ENCODE data around the gene ATP10B. TPM values are rescaled to one million over a fixed set of nuclear protein-coding genes. Genes with fewer than 3 reads are reported as not detected.

ATP10B gene
- total RNA-seq, 1 experiment from 2014 or later: not detected

DNA sequence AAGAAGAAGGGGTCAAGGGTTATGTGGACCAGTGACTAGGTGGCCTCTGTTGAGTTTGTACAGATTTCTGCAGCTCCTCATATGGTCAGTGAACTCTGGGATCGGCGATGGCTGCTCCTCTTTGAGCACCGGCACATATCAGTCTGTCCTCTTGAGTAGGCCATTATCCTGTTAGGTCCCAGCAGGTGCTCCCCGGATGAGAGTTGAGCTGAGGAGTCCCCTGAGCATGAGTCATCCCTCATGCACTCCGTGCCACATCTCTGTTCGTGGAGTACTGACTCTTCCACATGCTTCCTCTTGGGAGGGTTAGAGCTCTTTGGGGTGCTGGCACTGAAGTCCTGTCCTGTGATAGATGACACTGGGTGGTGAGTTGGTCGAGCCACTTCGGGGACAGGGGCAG lies 286.6 kb downstream of the ATP10B start:
- no peaks in the 10 kb centered on the region for H3K9me3 ChIP-seq (ENCODE audit: control insufficient read depth, insufficient read depth, low read depth, low read length)
- in situ Hi-C loops (cut with HindIII; ENCODE audit: low pct_unique_long_range_greater_than_20kb, low sequenced_read_pairs) (no loop called here), intact Hi-C loops (cut with micrococcal nuclease; ENCODE audit: unreplicated experiment) (no loop called here)
- H3K36me3 ChIP-seq (ENCODE audit: control insufficient read depth, insufficient read depth, low read length): no peaks in the 10 kb centered on the region
- BruUV-seq (replicated peaks): no TSS peak
- no peak overlapping the region for H3K27ac ChIP-seq (ENCODE audit: low read length)
- ChIA-PET CTCF (no interaction called here), POLR2A (no interaction called here)
- ATAC-seq (no peak), DNase-seq (ENCODE audit: low read depth, low spot score) (no peak)
- TF ChIP-seq POLR2AphosphoS5 (IDR thresholded peaks at IDR 0.05; ENCODE audit: low read depth, low read length): no peak
- no peak for TF ChIP-seq SIN3A (IDR thresholded peaks at IDR 0.05; ENCODE audit: borderline replicate concordance, insufficient read depth, low read depth, low read length)
- TF ChIP-seq, protein P1, sequence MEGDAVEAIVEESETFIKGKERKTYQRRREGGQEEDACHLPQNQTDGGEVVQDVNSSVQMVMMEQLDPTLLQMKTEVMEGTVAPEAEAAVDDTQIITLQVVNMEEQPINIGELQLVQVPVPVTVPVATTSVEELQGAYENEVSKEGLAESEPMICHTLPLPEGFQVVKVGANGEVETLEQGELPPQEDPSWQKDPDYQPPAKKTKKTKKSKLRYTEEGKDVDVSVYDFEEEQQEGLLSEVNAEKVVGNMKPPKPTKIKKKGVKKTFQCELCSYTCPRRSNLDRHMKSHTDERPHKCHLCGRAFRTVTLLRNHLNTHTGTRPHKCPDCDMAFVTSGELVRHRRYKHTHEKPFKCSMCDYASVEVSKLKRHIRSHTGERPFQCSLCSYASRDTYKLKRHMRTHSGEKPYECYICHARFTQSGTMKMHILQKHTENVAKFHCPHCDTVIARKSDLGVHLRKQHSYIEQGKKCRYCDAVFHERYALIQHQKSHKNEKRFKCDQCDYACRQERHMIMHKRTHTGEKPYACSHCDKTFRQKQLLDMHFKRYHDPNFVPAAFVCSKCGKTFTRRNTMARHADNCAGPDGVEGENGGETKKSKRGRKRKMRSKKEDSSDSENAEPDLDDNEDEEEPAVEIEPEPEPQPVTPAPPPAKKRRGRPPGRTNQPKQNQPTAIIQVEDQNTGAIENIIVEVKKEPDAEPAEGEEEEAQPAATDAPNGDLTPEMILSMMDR (IDR thresholded peaks at IDR 0.05): no peak
- no peak for TF ChIP-seq TCF7L2 (IDR thresholded peaks at IDR 0.05; ENCODE audit: low read depth, low read length)
- TF ChIP-seq, protein P2, sequence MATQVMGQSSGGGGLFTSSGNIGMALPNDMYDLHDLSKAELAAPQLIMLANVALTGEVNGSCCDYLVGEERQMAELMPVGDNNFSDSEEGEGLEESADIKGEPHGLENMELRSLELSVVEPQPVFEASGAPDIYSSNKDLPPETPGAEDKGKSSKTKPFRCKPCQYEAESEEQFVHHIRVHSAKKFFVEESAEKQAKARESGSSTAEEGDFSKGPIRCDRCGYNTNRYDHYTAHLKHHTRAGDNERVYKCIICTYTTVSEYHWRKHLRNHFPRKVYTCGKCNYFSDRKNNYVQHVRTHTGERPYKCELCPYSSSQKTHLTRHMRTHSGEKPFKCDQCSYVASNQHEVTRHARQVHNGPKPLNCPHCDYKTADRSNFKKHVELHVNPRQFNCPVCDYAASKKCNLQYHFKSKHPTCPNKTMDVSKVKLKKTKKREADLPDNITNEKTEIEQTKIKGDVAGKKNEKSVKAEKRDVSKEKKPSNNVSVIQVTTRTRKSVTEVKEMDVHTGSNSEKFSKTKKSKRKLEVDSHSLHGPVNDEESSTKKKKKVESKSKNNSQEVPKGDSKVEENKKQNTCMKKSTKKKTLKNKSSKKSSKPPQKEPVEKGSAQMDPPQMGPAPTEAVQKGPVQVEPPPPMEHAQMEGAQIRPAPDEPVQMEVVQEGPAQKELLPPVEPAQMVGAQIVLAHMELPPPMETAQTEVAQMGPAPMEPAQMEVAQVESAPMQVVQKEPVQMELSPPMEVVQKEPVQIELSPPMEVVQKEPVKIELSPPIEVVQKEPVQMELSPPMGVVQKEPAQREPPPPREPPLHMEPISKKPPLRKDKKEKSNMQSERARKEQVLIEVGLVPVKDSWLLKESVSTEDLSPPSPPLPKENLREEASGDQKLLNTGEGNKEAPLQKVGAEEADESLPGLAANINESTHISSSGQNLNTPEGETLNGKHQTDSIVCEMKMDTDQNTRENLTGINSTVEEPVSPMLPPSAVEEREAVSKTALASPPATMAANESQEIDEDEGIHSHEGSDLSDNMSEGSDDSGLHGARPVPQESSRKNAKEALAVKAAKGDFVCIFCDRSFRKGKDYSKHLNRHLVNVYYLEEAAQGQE (IDR thresholded peaks at IDR 0.05; ENCODE audit: insufficient read depth in 1 of 2, low read depth in 2 of 2, low read length in 1 of 2): no peak
- H3K4me1 ChIP-seq (ENCODE audit: control insufficient read depth, insufficient read depth, low read length): no peaks in the 10 kb centered on the region
- no peaks in the 10 kb centered on the region for H3K27me3 ChIP-seq (ENCODE audit: control insufficient read depth, insufficient read depth, low read length)
- H3K4me3 ChIP-seq (ENCODE audit: low read depth in 2 of 2, low read length in 2 of 2): no peak overlapping the region

DNA sequence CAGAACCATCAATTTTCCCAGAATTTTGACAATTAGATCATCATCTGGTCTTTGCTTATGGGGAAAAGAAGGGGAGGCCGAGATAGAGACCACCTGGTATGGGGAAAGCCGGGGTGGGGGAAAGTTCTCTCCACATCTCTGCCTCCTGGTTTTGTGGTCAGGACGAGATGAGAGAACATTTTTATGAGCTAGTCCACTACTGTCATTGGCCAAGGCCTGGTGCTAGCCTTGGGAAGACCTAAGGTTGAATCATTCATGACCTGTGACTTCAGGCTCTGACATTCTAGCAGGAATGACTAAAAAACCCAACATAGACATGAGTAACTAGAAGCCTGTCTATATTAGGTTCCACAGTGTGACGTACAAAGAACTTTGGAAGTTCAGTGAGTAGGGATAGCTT lies 295.2 kb downstream of the ATP10B start:
- intact Hi-C loops (cut with micrococcal nuclease; ENCODE audit: unreplicated experiment) (no loop called here), in situ Hi-C loops (cut with HindIII; ENCODE audit: low pct_unique_long_range_greater_than_20kb, low sequenced_read_pairs) (no loop called here)
- no peaks in the 10 kb centered on the region for H3K36me3 ChIP-seq (ENCODE audit: control insufficient read depth, insufficient read depth, low read length)
- DNase-seq (ENCODE audit: low read depth, low spot score) (no peak), ATAC-seq (no peak)
- H3K27ac ChIP-seq (ENCODE audit: low read length): no peak overlapping the region
- no TSS peak for BruUV-seq (replicated peaks)
- ChIA-PET CTCF (no interaction called here), POLR2A (no interaction called here)
- no peak overlapping the region for H3K4me3 ChIP-seq (ENCODE audit: low read depth in 2 of 2, low read length in 2 of 2)
- TF ChIP-seq, protein P1 (IDR thresholded peaks at IDR 0.05): no peak
- TF ChIP-seq TCF7L2 (IDR thresholded peaks at IDR 0.05; ENCODE audit: low read depth, low read length) (no peak), SIN3A (IDR thresholded peaks at IDR 0.05; ENCODE audit: borderline replicate concordance, insufficient read depth, low read depth, low read length) (no peak), POLR2AphosphoS5 (IDR thresholded peaks at IDR 0.05; ENCODE audit: low read depth, low read length) (no peak)
- TF ChIP-seq, protein P2 (IDR thresholded peaks at IDR 0.05; ENCODE audit: insufficient read depth in 1 of 2, low read depth in 2 of 2, low read length in 1 of 2): no peak
- no peaks in the 10 kb centered on the region for H3K9me3 ChIP-seq (ENCODE audit: control insufficient read depth, insufficient read depth, low read depth, low read length)
- no peaks in the 10 kb centered on the region for H3K27me3 ChIP-seq (ENCODE audit: control insufficient read depth, insufficient read depth, low read length)
- no peaks in the 10 kb centered on the region for H3K4me1 ChIP-seq (ENCODE audit: control insufficient read depth, insufficient read depth, low read length)
